Prostate gland (tissue), 2 donors: ENCODE measurements around the gene AMIGO2. TPM values are rescaled to one million over a fixed set of nuclear protein-coding genes. Genes with fewer than 3 reads are reported as not detected.
"Not testable (repeated sequence)": the region's sequence is repeated elsewhere in the genome, so short reads cannot be mapped to it uniquely, and the experiment has no call there.

ENCODE experiments used
- DNase-seq: peaks from one replicate; pipeline ENCODE4 v3.0.0-alpha.2; 2019; ENCODE audit warnings: low spot score
- H3K27ac ChIP-seq, 2 donors: fragments of 200-600 bp; sonication (generic); 2 replicates each; pipeline ENCODE4 v1.5.1; 2017 to 2019
- H3K27me3 ChIP-seq: fragments of 200-600 bp; sonication (generic); replicated peaks from 2 replicates; pipeline ENCODE4 v1.5.1; 2019; ENCODE audit not compliant: insufficient read depth
- H3K36me3 ChIP-seq, 2 donors: fragments of 200-600 bp; sonication (generic); 1 replicate in 1 of 2; 2 replicates in 1 of 2; pipeline versions ENCODE4 v1.5.1 to v1.8.1; 2017 to 2019
- H3K4me1 ChIP-seq: fragments of 200-600 bp; sonication (generic); replicated peaks from 2 replicates; pipeline ENCODE4 v1.5.1; 2019
- H3K4me3 ChIP-seq, 2 donors: fragments of 200-600 bp; sonication (generic); 2 replicates each; pipeline ENCODE4 v1.5.1; 2017 to 2019
- H3K9me3 ChIP-seq: fragments of 200-600 bp; sonication (generic); 2 replicates; pipeline ENCODE4 v1.5.1; 2017
- CTCF ChIP-seq, 4 experiments: fragments of 200-600 bp in 2 of 4; fragments of 450-650 bp in 2 of 4; sonication (generic) in 2 of 4; IDR thresholded peaks; 1 replicate in 3 of 4; 2 replicates in 1 of 4; pipeline ENCODE4 v1.5.1; 2016 to 2019; ENCODE audit warnings: antibody characterized with exemption in 4 of 4, mild to moderate bottlenecking in 2 of 4, moderate library complexity in 2 of 4
- POLR2A ChIP-seq: fragments of 450-650 bp; IDR thresholded peaks from one replicate; pipeline ENCODE4 v1.6.1; 2016; ENCODE audit warnings: antibody characterized with exemption, mild to moderate bottlenecking
- POLR2AphosphoS5 ChIP-seq: sonication (generic); formaldehyde crosslinking; IDR thresholded peaks from one replicate; pipeline ENCODE4 v1.6.1; 2017; ENCODE audit warnings: antibody characterized with exemption
- WGBS: methylation state at CpG from one replicate; pipeline ENCODE4 v1.1.5; 2018; 5-methylcytosine and 5-hydroxymethylcytosine counted together
- intact Hi-C: fragments of 100-400 bp; cut with DNase I; formaldehyde crosslinking; loops from one replicate; pipeline ENCODE4 v1.14.2; 2022
- total RNA-seq, 2 donors: library from RNA; depleted of rRNA; stranded (reverse); fragments of >200 nt; gene quantifications; one replicate each; pipeline ENCODE4 v1.1.0, GENCODE V29; 2016

AMIGO2 gene
- total RNA-seq, 2 donors from 2014 or later: 6.3 to 44.9 TPM

GRCh38 chr12:47122602-47123001 is 42.8 kb upstream of the AMIGO2 start:
- Histone ChIP-seq H3K4me3 (no peak overlapping the region), H3K27ac (no peak overlapping the region), H3K9me3 (no peaks in the 10 kb centered on the region), H3K27me3 (no peaks in the 10 kb centered on the region), H3K36me3 (no peaks in the 10 kb centered on the region), H3K4me1 (no peaks in the 10 kb centered on the region)
- intact Hi-C loops: no loop called here
- 98% methylated on average over 1 of the region's 1 CpG for WGBS
- no peak for DNase-seq
- TF ChIP-seq POLR2A (no peak), POLR2AphosphoS5 (no peak), CTCF (IDR thresholded peaks at IDR 0.05) (no peak)

- Histone ChIP-seq H3K4me3 (no peak overlapping the region), H3K27ac (no peak overlapping the region), H3K27me3 (no peaks in the 10 kb centered on the region), H3K9me3 (no peaks in the 10 kb centered on the region), H3K4me1 (no peaks in the 10 kb centered on the region), H3K36me3 (no peaks in the 10 kb centered on the region)
- WGBS: 88% methylated on average over 5 of the region's 5 CpGs
- intact Hi-C loops: no loop called here
- TF ChIP-seq POLR2AphosphoS5: no peak
- DNase-seq: no peak
Measured at GRCh38 chr12:47121146-47121545, 41.4 kb upstream of the AMIGO2 start.

- Histone ChIP-seq H3K27me3 (no peaks in the 10 kb centered on the region), H3K9me3 (no peaks in the 10 kb centered on the region), H3K4me1 (no peaks in the 10 kb centered on the region), H3K4me3 (no peak overlapping the region), H3K27ac (no peak overlapping the region), H3K36me3 (no peaks in the 10 kb centered on the region)
- TF ChIP-seq CTCF (IDR thresholded peaks at IDR 0.05) (no peak), POLR2A (no peak), POLR2AphosphoS5 (no peak)
- WGBS: 92% methylated on average over 3 of the region's 3 CpGs
- intact Hi-C loops: no loop called here
- no peak for DNase-seq
Measured at GRCh38 chr12:47120736-47121135, 41.0 kb upstream of the AMIGO2 start.

- H3K27ac ChIP-seq, H3K4me1 ChIP-seq, H3K9me3 ChIP-seq, DNase-seq, intact Hi-C loops, H3K27me3 ChIP-seq, H3K4me3 ChIP-seq, H3K36me3 ChIP-seq: not testable (repeated sequence)
- WGBS: 100% methylated on average over 1 of the region's 3 CpGs
Measured at GRCh38 chr12:47117305-47117704, 37.5 kb upstream of the AMIGO2 start.

GRCh38 chr12:47114481-47114892 is 34.7 kb upstream of the AMIGO2 start:
- no peaks in the 10 kb centered on the region for H3K36me3 ChIP-seq
- no peak overlapping the region for H3K27ac ChIP-seq
- H3K9me3 ChIP-seq: no peaks in the 10 kb centered on the region
- TF ChIP-seq POLR2A: no peak
- TF ChIP-seq POLR2AphosphoS5: no peak
- no peak for TF ChIP-seq CTCF (IDR thresholded peaks at IDR 0.05)
- peaks cover 4% of the 10 kb centered on the region for H3K4me1 ChIP-seq
- no peaks in the 10 kb centered on the region for H3K27me3 ChIP-seq
- 80% methylated on average over 5 of the region's 5 CpGs for WGBS
- intact Hi-C loops: no loop called here
- DNase-seq: no peak
- H3K4me3 ChIP-seq: no peak overlapping the region

GRCh38 chr12:47112679-47113078 is 32.9 kb upstream of the AMIGO2 start:
- no peaks in the 10 kb centered on the region for H3K36me3 ChIP-seq
- H3K9me3 ChIP-seq: no peaks in the 10 kb centered on the region
- DNase-seq: no peak
- WGBS: 49% methylated on average over 2 of the region's 2 CpGs
- intact Hi-C loops: no loop called here
- no peak overlapping the region for H3K27ac ChIP-seq
- H3K27me3 ChIP-seq: no peaks in the 10 kb centered on the region
- H3K4me1 ChIP-seq: peaks cover 4% of the 10 kb centered on the region
- no peak overlapping the region for H3K4me3 ChIP-seq
- TF ChIP-seq CTCF (IDR thresholded peaks at IDR 0.05) (no peak), POLR2AphosphoS5 (no peak), POLR2A (no peak)
